ENCODE measurements around the gene KCNK10. TPM values are rescaled to one million over a fixed set of nuclear protein-coding genes. Genes with fewer than 3 reads are reported as not detected.

The KCNK10 gene
- polyA plus RNA-seq, 1 of the 3 experiments (the other 2 are of a cell fraction) = not detected

DNA sequence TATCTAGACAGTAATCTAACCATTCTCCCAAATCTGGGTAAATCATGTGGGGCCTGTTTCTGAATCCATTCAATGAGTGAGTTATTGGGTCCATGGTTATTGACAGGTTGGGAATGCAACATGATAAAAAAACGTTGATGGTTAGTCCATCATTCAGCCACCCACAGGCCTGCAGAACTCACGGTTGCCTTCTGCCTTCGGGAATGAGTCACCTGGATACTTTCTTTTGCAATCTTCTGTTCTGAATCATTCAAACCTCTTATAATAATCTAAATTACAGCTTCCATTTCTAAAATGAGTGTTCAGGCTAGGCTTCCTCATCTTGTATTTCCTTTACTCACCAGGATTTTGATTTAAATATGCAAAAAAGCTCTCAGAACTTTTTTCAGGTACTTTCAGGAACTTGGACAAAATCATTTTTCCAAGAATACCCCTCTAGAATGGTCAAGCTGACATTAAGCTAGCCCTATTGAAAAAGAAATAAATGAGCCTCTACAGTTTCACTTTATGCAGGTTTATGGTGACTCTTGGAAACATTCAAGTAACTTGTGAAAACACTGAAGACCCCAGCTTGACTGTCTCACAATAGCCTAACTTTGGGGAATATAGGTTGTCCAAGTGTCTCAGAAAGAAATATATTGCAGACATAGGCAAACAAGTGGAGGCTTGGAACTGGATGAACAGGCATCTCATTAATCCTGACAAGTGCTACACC lies 94.4 kb downstream of the KCNK10 start:
- 9% methylated on average over 3 of the region's 3 CpGs for WGBS (ENCODE audit: low lambda C conversion rate)
- DNase-seq = no peak
- no peaks in the 10 kb centered on the region for H3K9me2 ChIP-seq
- no peak overlapping the region for H3K4me2 ChIP-seq
- no peaks in the 10 kb centered on the region for H3K36me3 ChIP-seq (replicated peaks in 1 of 2; ENCODE audit: control insufficient read depth in 1 of 2, insufficient read depth in 2 of 2, low read length in 1 of 2)
- H3K27ac ChIP-seq (ENCODE audit: low read depth in 2 of 2, low read length in 1 of 2) = no peak overlapping the region
- H3K27me3 ChIP-seq (ENCODE audit: insufficient read depth) = no peaks in the 10 kb centered on the region
- no peaks in the 10 kb centered on the region for H4K20me1 ChIP-seq (ENCODE audit: insufficient read depth)
- ChIA-PET POLR2A (no interaction called here), CTCF (interaction anchor here (0.6 to 1.4 kb wide), 2 partner anchors 9 to 213 kb away, joined by 3 to 4 read pairs; no protein-coding TSS in a partner anchor)
- H3K4me1 ChIP-seq (ENCODE audit: control insufficient read depth in 1 of 2, insufficient read depth in 2 of 2, low read depth in 1 of 2, low read length in 1 of 2) = no peaks in the 10 kb centered on the region
- no peaks in the 10 kb centered on the region for H3F3A ChIP-seq (replicated peaks; ENCODE audit: insufficient read depth)
- no peak overlapping the region for H3K4me3 ChIP-seq (ENCODE audit: low read depth in 2 of 2, low read length in 1 of 2)
- no peak overlapping the region for H3K9ac ChIP-seq
- no peaks in the 10 kb centered on the region for H3K9me3 ChIP-seq
- TF ChIP-seq EZH2phosphoT487 (IDR thresholded peaks at IDR 0.05; ENCODE audit: borderline replicate concordance, low read depth) (no peak), TAF1 (IDR thresholded peaks at IDR 0.05; ENCODE audit: borderline replicate concordance, low read depth, low read length) (no peak), GABPA (IDR thresholded peaks at IDR 0.05; ENCODE audit: low read depth) (no peak), FOXM1 (IDR thresholded peaks at IDR 0.05; ENCODE audit: low read depth) (no peak)
- TF ChIP-seq, protein P1, sequence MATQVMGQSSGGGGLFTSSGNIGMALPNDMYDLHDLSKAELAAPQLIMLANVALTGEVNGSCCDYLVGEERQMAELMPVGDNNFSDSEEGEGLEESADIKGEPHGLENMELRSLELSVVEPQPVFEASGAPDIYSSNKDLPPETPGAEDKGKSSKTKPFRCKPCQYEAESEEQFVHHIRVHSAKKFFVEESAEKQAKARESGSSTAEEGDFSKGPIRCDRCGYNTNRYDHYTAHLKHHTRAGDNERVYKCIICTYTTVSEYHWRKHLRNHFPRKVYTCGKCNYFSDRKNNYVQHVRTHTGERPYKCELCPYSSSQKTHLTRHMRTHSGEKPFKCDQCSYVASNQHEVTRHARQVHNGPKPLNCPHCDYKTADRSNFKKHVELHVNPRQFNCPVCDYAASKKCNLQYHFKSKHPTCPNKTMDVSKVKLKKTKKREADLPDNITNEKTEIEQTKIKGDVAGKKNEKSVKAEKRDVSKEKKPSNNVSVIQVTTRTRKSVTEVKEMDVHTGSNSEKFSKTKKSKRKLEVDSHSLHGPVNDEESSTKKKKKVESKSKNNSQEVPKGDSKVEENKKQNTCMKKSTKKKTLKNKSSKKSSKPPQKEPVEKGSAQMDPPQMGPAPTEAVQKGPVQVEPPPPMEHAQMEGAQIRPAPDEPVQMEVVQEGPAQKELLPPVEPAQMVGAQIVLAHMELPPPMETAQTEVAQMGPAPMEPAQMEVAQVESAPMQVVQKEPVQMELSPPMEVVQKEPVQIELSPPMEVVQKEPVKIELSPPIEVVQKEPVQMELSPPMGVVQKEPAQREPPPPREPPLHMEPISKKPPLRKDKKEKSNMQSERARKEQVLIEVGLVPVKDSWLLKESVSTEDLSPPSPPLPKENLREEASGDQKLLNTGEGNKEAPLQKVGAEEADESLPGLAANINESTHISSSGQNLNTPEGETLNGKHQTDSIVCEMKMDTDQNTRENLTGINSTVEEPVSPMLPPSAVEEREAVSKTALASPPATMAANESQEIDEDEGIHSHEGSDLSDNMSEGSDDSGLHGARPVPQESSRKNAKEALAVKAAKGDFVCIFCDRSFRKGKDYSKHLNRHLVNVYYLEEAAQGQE (IDR thresholded peaks at IDR 0.05; ENCODE audit: low read depth, low read length) = no peak
- no peak overlapping the region for H2AFZ ChIP-seq (ENCODE audit: low read depth)
- H3K79me2 ChIP-seq (ENCODE audit: insufficient read depth) = no peaks in the 10 kb centered on the region

DNA sequence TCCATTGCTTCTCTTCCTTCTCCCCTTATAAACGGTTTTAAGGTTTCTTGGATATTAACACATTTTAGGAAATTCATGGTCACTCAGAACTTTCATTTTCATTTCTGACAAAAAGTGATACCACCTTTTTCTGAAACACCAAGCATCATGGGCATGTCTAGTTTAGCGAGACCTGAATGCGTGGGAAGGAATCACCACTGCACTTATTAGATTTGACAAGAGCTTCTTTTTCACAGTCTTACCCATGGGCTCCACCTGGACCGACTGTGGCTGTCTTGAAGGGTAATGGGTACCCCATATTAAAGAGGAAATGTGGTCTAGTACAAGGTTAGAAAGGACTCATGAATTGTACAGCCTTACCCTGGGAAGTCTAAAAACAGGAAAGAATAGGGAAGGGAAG lies 95.4 kb downstream of the KCNK10 start:
- 23% methylated on average over 4 of the region's 4 CpGs for WGBS (ENCODE audit: low lambda C conversion rate)
- Histone ChIP-seq H3K27ac (ENCODE audit: low read depth in 2 of 2, low read length in 1 of 2) (no peak overlapping the region), H2AFZ (ENCODE audit: low read depth) (no peak overlapping the region), H3K9me3 (no peaks in the 10 kb centered on the region), H3K9ac (no peak overlapping the region), H3K79me2 (ENCODE audit: insufficient read depth) (no peaks in the 10 kb centered on the region), H3K4me2 (no peak overlapping the region), H3K36me3 (replicated peaks in 1 of 2; ENCODE audit: control insufficient read depth in 1 of 2, insufficient read depth in 2 of 2, low read length in 1 of 2) (no peaks in the 10 kb centered on the region), H3F3A (replicated peaks; ENCODE audit: insufficient read depth) (no peaks in the 10 kb centered on the region), H3K4me1 (ENCODE audit: control insufficient read depth in 1 of 2, insufficient read depth in 2 of 2, low read depth in 1 of 2, low read length in 1 of 2) (no peaks in the 10 kb centered on the region), H4K20me1 (ENCODE audit: insufficient read depth) (no peaks in the 10 kb centered on the region), H3K27me3 (ENCODE audit: insufficient read depth) (no peaks in the 10 kb centered on the region), H3K9me2 (no peaks in the 10 kb centered on the region), H3K4me3 (ENCODE audit: low read depth in 2 of 2, low read length in 1 of 2) (no peak overlapping the region)
- DNase-seq = no peak
- POLR2A ChIA-PET = no interaction called here
- no peak for TF ChIP-seq SIN3A (IDR thresholded peaks at IDR 0.05; ENCODE audit: borderline replicate concordance, low read depth, low read length)
- no peak for TF ChIP-seq FOXM1 (IDR thresholded peaks at IDR 0.05; ENCODE audit: low read depth)
- no peak for TF ChIP-seq RFX5 (IDR thresholded peaks at IDR 0.05; ENCODE audit: low read length)
- no peak for TF ChIP-seq MXI1 (IDR thresholded peaks at IDR 0.05; ENCODE audit: low read depth, low read length)
- no peak for TF ChIP-seq JUND (IDR thresholded peaks at IDR 0.05)
- no peak for TF ChIP-seq GATA2 (CRISPR knock-in tag; IDR thresholded peaks at IDR 0.05)
- no peak for TF ChIP-seq YY1 (IDR thresholded peaks at IDR 0.05; ENCODE audit: low read depth)
- TF ChIP-seq, protein P2, sequence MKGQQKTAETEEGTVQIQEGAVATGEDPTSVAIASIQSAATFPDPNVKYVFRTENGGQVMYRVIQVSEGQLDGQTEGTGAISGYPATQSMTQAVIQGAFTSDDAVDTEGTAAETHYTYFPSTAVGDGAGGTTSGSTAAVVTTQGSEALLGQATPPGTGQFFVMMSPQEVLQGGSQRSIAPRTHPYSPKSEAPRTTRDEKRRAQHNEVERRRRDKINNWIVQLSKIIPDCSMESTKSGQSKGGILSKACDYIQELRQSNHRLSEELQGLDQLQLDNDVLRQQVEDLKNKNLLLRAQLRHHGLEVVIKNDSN (IDR thresholded peaks at IDR 0.05; ENCODE audit: borderline replicate concordance, low read depth) = no peak
- no peak for TF ChIP-seq SMC3 (IDR thresholded peaks at IDR 0.05; ENCODE audit: low read depth, low read length)
- TF ChIP-seq RAD21 (IDR thresholded peaks at IDR 0.05; ENCODE audit: low read length) = no peak
- no peak for TF ChIP-seq FOXJ3 (CRISPR knock-in tag; IDR thresholded peaks at IDR 0.05)
- TF ChIP-seq FOSL2 (IDR thresholded peaks at IDR 0.05; ENCODE audit: borderline replicate concordance, low read depth) = no peak
- TF ChIP-seq, protein P3, sequence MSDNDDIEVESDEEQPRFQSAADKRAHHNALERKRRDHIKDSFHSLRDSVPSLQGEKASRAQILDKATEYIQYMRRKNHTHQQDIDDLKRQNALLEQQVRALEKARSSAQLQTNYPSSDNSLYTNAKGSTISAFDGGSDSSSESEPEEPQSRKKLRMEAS (IDR thresholded peaks at IDR 0.05; ENCODE audit: low read depth) = no peak
- TF ChIP-seq, protein P4, sequence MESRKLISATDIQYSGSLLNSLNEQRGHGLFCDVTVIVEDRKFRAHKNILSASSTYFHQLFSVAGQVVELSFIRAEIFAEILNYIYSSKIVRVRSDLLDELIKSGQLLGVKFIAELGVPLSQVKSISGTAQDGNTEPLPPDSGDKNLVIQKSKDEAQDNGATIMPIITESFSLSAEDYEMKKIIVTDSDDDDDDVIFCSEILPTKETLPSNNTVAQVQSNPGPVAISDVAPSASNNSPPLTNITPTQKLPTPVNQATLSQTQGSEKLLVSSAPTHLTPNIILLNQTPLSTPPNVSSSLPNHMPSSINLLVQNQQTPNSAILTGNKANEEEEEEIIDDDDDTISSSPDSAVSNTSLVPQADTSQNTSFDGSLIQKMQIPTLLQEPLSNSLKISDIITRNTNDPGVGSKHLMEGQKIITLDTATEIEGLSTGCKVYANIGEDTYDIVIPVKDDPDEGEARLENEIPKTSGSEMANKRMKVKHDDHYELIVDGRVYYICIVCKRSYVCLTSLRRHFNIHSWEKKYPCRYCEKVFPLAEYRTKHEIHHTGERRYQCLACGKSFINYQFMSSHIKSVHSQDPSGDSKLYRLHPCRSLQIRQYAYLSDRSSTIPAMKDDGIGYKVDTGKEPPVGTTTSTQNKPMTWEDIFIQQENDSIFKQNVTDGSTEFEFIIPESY (IDR thresholded peaks at IDR 0.05; ENCODE audit: borderline replicate concordance, low read depth) = no peak
- TF ChIP-seq, protein P5, sequence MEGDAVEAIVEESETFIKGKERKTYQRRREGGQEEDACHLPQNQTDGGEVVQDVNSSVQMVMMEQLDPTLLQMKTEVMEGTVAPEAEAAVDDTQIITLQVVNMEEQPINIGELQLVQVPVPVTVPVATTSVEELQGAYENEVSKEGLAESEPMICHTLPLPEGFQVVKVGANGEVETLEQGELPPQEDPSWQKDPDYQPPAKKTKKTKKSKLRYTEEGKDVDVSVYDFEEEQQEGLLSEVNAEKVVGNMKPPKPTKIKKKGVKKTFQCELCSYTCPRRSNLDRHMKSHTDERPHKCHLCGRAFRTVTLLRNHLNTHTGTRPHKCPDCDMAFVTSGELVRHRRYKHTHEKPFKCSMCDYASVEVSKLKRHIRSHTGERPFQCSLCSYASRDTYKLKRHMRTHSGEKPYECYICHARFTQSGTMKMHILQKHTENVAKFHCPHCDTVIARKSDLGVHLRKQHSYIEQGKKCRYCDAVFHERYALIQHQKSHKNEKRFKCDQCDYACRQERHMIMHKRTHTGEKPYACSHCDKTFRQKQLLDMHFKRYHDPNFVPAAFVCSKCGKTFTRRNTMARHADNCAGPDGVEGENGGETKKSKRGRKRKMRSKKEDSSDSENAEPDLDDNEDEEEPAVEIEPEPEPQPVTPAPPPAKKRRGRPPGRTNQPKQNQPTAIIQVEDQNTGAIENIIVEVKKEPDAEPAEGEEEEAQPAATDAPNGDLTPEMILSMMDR (IDR thresholded peaks at IDR 0.05) = no peak
- no peak for TF ChIP-seq RXRA (IDR thresholded peaks at IDR 0.05; ENCODE audit: borderline replicate concordance, low read depth)
- CTCF ChIA-PET = no interaction called here

Data from SK-N-SH (cell line).